Progenitor cell of endocrine pancreas (in vitro differentiated cells): Measurements from ENCODE around the gene POLD2. TPM values are rescaled to one million over a fixed set of nuclear protein-coding genes. Genes with fewer than 3 reads are reported as not detected.

Source experiments
- DNase-seq: peaks from one replicate; pipeline ENCODE4 v3.0.0; 2021; ENCODE audit warnings: low spot score; ENCODE audit not compliant: unreplicated experiment
- H3K27ac Mint-ChIP-seq: 2 replicates; pipeline ENCODE4 v1.8.0; 2021; ENCODE audit warnings: mild to moderate bottlenecking, moderate library complexity, mixed read lengths
- H3K27me3 Mint-ChIP-seq: 2 replicates; pipeline ENCODE4 v1.8.0; 2021; ENCODE audit warnings: mixed read lengths
- H3K36me3 Mint-ChIP-seq: 2 replicates; pipeline ENCODE4 v1.8.0; 2022; ENCODE audit warnings: mixed read lengths; ENCODE audit not compliant: insufficient read depth
- H3K4me1 Mint-ChIP-seq: 2 replicates; pipeline ENCODE4 v1.8.0; 2021; ENCODE audit warnings: low read depth, mixed read lengths
- H3K4me3 Mint-ChIP-seq: 2 replicates; pipeline ENCODE4 v1.8.0; 2021; ENCODE audit warnings: low read depth, mild to moderate bottlenecking, moderate library complexity, mixed read lengths
- H3K9me3 Mint-ChIP-seq: 2 replicates; pipeline ENCODE4 v1.8.0; 2021; ENCODE audit warnings: low read depth, mixed read lengths
- total RNA-seq: library from RNA; stranded (reverse); gene quantifications from 2 replicates; pipeline ENCODE4 v1.2.1, GENCODE V29; 2021
- TF ChIP-seq, protein P1 (sequence below): fragments of 200-600 bp; sonication (generic); IDR thresholded peaks from one replicate; pipeline ENCODE4 v1.5.0; 2021; ENCODE audit warnings: antibody characterized with exemption, mild to moderate bottlenecking; ENCODE audit not compliant: unreplicated experiment

The POLD2 gene
- total RNA-seq, 1 donor from 2014 or later: 104 TPM

DNA sequence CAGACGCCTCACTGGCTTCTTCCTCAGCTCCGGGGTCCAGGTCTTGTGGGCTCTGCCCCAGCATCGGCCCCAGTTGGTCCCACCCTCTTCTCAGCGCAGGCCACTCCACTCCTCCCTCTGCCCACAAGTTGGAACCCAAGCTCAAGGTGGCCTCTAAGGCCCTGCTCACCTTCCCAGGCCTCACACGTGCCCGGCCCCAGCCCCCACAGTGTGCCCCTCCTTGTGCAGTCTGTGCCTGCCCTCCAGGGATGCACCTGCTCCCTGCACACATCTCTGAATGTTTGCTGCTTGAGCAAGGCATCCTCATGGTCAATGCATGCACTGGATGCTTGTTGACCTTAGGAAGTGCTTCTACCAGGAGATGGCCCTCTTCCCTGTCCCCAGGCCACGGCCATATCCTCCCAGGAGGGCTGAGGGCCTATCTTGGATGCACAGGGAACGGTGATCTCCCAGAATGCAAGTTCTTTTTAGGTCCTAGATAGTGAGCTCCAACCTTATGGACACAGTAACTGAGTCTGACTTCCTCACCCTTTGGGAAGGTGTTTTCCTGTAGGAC is 26.9 kb downstream of the POLD2 start:
- no peak overlapping the region for H3K4me3 Mint-ChIP-seq

DNA sequence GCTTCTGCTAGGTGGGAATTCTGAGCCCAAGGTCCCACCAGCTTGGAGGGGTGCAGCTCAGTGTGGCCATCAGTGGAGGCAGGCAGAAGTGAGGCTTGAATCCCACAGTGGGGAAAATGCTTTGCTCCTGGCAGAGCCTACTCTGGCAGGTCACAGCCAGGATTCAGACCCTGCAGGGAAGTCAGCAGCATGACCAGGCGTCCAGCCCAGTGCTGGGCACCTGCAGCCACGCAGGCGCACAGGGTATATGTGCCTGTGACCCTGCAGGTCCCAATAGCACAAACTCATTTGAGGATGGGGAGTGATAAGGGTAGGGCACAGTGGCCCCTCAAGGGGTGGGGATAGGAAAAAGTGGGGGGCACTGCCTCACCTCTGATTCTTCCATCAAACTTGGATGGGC is 27.6 kb downstream of the POLD2 start:
- H3K9me3 Mint-ChIP-seq: no peaks in the 10 kb centered on the region
- TF ChIP-seq, protein P1, sequence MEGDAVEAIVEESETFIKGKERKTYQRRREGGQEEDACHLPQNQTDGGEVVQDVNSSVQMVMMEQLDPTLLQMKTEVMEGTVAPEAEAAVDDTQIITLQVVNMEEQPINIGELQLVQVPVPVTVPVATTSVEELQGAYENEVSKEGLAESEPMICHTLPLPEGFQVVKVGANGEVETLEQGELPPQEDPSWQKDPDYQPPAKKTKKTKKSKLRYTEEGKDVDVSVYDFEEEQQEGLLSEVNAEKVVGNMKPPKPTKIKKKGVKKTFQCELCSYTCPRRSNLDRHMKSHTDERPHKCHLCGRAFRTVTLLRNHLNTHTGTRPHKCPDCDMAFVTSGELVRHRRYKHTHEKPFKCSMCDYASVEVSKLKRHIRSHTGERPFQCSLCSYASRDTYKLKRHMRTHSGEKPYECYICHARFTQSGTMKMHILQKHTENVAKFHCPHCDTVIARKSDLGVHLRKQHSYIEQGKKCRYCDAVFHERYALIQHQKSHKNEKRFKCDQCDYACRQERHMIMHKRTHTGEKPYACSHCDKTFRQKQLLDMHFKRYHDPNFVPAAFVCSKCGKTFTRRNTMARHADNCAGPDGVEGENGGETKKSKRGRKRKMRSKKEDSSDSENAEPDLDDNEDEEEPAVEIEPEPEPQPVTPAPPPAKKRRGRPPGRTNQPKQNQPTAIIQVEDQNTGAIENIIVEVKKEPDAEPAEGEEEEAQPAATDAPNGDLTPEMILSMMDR: no peak
- no peaks in the 10 kb centered on the region for H3K36me3 Mint-ChIP-seq
- no peak for DNase-seq
- no peak overlapping the region for H3K4me3 Mint-ChIP-seq
- no peak overlapping the region for H3K27ac Mint-ChIP-seq
- H3K4me1 Mint-ChIP-seq: no peaks in the 10 kb centered on the region
- H3K27me3 Mint-ChIP-seq: peaks cover 8% of the 10 kb centered on the region

More for the DNA sequence above, 26.9 kb downstream of the POLD2 start:
- no peak for DNase-seq
- no peaks in the 10 kb centered on the region for H3K36me3 Mint-ChIP-seq
- H3K9me3 Mint-ChIP-seq: no peaks in the 10 kb centered on the region
- TF ChIP-seq, protein P1: no peak
- H3K27me3 Mint-ChIP-seq: peaks cover 6% of the 10 kb centered on the region
- no peak overlapping the region for H3K27ac Mint-ChIP-seq
- H3K4me1 Mint-ChIP-seq: no peaks in the 10 kb centered on the region

DNA sequence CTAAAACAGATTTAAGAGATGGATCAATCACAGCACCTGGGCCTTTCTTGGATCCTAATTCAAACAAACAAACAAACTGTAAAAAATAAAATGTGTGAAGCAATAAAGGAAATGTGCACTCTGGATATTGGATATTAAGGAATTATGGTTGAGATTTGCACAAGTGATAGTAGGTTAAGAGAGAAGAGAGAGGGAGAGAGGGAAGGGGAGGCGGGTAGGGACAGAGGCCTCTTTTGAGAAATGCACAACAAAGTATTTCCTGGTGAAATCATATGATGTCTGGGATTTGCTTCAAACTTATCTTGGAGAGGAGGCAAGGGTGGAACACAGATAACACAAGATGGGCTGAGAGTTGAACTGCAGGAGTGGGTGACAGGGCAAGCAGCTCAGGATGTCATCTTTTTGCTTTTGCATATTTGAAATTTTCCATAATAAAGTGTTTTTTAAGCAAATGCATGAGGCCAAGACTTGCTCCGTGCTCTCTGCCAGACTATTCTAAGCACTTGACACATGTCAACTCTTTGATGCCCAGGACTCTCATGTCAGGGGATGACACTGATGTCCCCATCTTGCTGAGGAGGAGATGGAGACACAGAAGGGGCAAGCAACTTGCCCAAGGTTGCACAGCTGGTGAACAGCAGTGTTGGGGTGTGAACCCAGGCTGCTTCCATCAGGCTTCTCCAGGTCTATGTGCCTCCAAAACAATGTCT is 28.3 kb downstream of the POLD2 start:
- no peak for DNase-seq
- H3K36me3 Mint-ChIP-seq: no peaks in the 10 kb centered on the region
- no peaks in the 10 kb centered on the region for H3K4me1 Mint-ChIP-seq
- H3K9me3 Mint-ChIP-seq: no peaks in the 10 kb centered on the region
- H3K27ac Mint-ChIP-seq: peak overlapping the region; percentile 76
- peaks cover 9% of the 10 kb centered on the region for H3K27me3 Mint-ChIP-seq
- TF ChIP-seq, protein P1: no peak
- H3K4me3 Mint-ChIP-seq: no peak overlapping the region

DNA sequence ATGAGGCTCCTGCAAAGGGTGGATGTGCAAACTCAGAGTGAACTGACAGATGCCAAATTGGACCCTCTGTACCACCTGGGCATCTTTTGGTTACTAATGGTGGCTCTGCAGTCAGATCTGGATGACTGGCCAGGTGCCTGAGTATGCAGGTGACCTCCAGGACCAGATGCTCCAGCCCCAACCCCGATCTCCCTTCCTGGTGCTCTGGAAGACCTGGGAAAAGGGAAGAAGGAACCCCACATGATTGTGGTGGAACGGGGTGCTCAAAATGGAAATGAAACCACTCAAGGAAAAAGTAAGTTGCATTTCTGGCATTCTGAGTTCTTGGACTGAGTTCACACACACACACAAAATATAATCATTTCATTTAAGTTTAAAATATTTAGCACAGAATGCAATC is 29.0 kb downstream of the POLD2 start:
- H3K9me3 Mint-ChIP-seq: no peaks in the 10 kb centered on the region
- no peak overlapping the region for H3K27ac Mint-ChIP-seq
- TF ChIP-seq, protein P1: no peak
- H3K4me1 Mint-ChIP-seq: no peaks in the 10 kb centered on the region
- H3K36me3 Mint-ChIP-seq: no peaks in the 10 kb centered on the region
- no peak overlapping the region for H3K4me3 Mint-ChIP-seq
- DNase-seq: no peak
- H3K27me3 Mint-ChIP-seq: peaks cover 9% of the 10 kb centered on the region

DNA sequence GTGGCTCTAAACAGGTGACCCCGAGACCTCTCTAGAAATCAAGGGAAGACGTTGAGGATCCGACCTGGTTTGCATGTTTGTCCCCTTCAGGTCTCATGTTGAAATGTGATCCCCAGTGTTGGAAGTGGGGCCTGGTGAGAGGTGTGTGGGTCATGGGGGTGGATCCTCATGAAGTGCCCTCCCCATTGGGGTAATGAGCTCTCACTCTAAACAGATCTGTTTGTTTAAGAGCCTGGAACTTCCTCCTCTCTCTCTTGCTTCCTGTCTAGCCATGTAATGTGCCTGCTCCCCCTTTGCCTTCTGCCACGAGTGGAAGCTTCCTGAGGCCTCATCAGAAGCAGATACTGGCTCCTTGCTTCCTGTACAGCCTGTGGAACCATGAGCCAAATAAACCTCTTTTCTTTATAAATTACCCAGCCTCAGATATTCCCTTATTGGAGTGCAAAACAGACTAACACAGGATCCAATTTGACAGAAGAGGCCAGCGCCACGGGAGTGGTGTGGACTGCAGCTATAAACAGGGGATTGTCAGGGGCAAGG is 30.2 kb downstream of the POLD2 start:
- no peak overlapping the region for H3K4me3 Mint-ChIP-seq
- no peaks in the 10 kb centered on the region for H3K36me3 Mint-ChIP-seq
- TF ChIP-seq, protein P1: no peak
- peaks cover 9% of the 10 kb centered on the region for H3K27me3 Mint-ChIP-seq
- DNase-seq: no peak
- H3K4me1 Mint-ChIP-seq: no peaks in the 10 kb centered on the region
- H3K9me3 Mint-ChIP-seq: no peaks in the 10 kb centered on the region
- H3K27ac Mint-ChIP-seq: no peak overlapping the region
